ENCODE data around the gene PATL2.
"Not testable (repeated sequence)": the region's sequence is repeated elsewhere in the genome, so short reads cannot be mapped to it uniquely, and the experiment has no call there.

DNA sequence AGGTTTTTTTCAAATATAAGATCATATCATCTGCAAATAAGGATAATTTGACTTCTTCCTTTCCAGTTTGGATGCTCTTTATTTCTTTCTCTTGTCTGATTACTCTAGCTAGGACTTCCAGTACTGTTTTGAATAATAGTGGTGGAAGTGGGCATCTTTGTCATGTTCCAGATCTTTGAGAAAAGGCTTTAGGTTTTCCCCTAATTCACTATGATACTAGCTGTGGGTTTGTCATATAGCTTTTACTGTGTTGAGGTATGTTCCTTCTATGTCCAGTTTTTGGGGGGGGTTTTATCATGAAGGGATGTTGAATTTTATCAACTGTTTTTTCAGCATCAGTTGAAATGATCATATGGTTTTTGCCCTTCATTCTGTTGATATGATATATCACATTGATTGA is 10.4 kb downstream of the PATL2 start:
- TF ChIP-seq, protein P1, sequence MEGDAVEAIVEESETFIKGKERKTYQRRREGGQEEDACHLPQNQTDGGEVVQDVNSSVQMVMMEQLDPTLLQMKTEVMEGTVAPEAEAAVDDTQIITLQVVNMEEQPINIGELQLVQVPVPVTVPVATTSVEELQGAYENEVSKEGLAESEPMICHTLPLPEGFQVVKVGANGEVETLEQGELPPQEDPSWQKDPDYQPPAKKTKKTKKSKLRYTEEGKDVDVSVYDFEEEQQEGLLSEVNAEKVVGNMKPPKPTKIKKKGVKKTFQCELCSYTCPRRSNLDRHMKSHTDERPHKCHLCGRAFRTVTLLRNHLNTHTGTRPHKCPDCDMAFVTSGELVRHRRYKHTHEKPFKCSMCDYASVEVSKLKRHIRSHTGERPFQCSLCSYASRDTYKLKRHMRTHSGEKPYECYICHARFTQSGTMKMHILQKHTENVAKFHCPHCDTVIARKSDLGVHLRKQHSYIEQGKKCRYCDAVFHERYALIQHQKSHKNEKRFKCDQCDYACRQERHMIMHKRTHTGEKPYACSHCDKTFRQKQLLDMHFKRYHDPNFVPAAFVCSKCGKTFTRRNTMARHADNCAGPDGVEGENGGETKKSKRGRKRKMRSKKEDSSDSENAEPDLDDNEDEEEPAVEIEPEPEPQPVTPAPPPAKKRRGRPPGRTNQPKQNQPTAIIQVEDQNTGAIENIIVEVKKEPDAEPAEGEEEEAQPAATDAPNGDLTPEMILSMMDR (IDR thresholded peaks at IDR 0.05), result not testable (repeated sequence)
- TF ChIP-seq POLR2A (IDR thresholded peaks at IDR 0.05), result not testable (repeated sequence)
